Measurements from ENCODE around the gene ADSS2. TPM values are rescaled to one million over a fixed set of nuclear protein-coding genes. Genes with fewer than 3 reads are reported as not detected.

Gene ADSS2
- polyA plus RNA-seq, 1 experiment: 16.1 TPM

DNA sequence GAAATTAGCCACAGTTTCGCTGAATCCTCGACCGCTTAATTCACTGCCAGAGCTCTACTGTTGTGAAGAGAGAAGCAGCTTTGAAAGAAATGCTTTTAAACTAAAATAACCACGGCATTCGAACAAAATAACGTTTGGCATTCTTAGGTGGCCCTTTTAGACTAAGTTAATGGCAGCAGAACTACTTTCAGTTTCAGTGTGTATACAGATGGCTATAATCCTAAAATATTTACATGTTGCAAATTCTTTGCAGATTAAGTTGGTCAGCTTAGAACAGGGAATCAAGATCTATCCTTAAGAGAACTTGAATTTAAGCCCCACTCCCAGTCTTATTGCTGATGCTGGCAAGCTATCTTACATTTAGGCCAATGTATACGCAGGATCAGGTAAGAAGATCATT, 62.7 kb downstream of the ADSS2 start:
- Histone ChIP-seq H3K27me3 (ENCODE audit: control insufficient read depth, insufficient read depth, low read length) (no peaks in the 10 kb centered on the region), H3K36me3 (ENCODE audit: control insufficient read depth, insufficient read depth, low read length) (no peaks in the 10 kb centered on the region), H3K4me3 (ENCODE audit: low read depth, low read length) (no peak overlapping the region)
- DNase-seq (ENCODE audit: low read depth): no peak
- CTCF ChIA-PET: interaction anchor here (0.7 to 0.9 kb wide), 2 partner anchors 9 to 569 kb away, joined by 3 read pairs; no protein-coding TSS in a partner anchor
- TF ChIP-seq, protein P1, sequence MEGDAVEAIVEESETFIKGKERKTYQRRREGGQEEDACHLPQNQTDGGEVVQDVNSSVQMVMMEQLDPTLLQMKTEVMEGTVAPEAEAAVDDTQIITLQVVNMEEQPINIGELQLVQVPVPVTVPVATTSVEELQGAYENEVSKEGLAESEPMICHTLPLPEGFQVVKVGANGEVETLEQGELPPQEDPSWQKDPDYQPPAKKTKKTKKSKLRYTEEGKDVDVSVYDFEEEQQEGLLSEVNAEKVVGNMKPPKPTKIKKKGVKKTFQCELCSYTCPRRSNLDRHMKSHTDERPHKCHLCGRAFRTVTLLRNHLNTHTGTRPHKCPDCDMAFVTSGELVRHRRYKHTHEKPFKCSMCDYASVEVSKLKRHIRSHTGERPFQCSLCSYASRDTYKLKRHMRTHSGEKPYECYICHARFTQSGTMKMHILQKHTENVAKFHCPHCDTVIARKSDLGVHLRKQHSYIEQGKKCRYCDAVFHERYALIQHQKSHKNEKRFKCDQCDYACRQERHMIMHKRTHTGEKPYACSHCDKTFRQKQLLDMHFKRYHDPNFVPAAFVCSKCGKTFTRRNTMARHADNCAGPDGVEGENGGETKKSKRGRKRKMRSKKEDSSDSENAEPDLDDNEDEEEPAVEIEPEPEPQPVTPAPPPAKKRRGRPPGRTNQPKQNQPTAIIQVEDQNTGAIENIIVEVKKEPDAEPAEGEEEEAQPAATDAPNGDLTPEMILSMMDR (IDR thresholded peaks at IDR 0.05; ENCODE audit: insufficient read depth, low read depth, low read length): no peak
- POLR2A ChIA-PET: no interaction called here

DNA sequence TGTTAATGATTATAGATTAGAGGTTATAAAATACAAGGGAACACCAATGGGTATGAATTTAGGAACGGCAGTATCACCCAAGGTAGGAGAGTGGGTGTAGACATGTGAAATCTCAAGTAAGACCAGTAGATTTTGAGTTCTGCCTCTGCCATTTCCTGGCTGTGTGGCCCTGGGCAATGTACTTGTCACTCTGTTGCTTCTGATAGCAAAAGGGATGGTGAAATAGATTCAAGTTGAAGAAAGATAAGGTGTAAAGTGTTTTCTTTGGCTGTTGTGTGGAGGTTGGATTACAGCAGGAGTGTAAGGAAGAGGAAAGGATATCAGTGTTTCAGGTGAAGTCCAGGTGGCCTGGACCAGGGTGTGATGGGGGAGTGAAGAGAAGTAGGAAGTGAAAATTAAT, 64.3 kb downstream of the ADSS2 start:
- no peaks in the 10 kb centered on the region for H3K36me3 ChIP-seq (ENCODE audit: control insufficient read depth, insufficient read depth, low read length)
- DNase-seq (ENCODE audit: low read depth): no peak
- ChIA-PET CTCF (no interaction called here), POLR2A (no interaction called here)
- TF ChIP-seq, protein P1 (IDR thresholded peaks at IDR 0.05; ENCODE audit: insufficient read depth, low read depth, low read length): no peak
- H3K4me3 ChIP-seq (ENCODE audit: low read depth, low read length): no peak overlapping the region
- no peaks in the 10 kb centered on the region for H3K27me3 ChIP-seq (ENCODE audit: control insufficient read depth, insufficient read depth, low read length)

DNA sequence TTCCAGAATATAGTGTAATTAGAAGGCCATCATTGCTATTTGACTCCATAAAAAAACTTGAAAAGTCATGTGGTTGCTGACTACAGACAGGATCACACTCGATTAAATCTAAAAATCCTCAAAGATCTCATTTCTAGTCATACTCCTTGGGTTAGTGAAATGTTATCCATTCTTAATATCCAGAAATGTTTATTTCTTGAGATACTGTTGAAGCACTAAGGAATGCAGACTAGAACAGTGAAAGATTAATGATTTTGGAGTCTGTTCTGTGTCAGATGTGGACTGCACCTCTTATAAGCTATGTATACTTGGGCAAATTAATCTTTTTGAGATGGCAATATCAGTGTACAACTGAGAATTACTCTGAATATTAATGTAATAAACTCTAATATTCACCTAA, 65.1 kb downstream of the ADSS2 start:
- POLR2A ChIA-PET: no interaction called here
- Histone ChIP-seq H3K27me3 (ENCODE audit: control insufficient read depth, insufficient read depth, low read length) (no peaks in the 10 kb centered on the region), H3K4me3 (ENCODE audit: low read depth, low read length) (no peak overlapping the region), H3K36me3 (ENCODE audit: control insufficient read depth, insufficient read depth, low read length) (no peaks in the 10 kb centered on the region)
- CTCF ChIA-PET: no interaction called here
- TF ChIP-seq, protein P1 (IDR thresholded peaks at IDR 0.05; ENCODE audit: insufficient read depth, low read depth, low read length): no peak
- DNase-seq (ENCODE audit: low read depth): no peak

DNA sequence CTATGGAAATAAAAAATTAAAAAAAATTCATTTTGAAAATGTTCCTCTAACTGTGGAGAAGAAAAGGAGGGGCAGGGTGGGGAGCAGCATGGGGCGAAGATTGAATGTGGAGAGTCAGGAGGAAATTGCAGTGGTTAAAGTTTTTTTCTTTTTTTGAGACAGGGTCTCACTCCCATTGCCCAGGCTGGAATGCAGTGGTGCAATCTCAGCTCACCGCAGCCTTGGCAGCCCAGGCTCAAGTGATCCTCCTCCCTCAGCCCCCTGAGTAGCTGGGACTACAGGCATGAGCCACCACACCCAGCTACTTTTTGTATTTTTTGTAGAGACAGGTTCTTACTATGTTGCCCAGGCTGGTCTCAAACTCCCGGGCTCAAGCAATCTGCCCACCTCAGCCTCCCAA, 67.6 kb downstream of the ADSS2 start:
- ChIA-PET CTCF (interaction anchor here (0.6 kb wide), 1 partner anchor 813 kb away, joined by 3 read pairs; no protein-coding TSS in a partner anchor), POLR2A (no interaction called here)
- DNase-seq (ENCODE audit: low read depth): no peak
- H3K4me3 ChIP-seq (ENCODE audit: low read depth, low read length): no peak overlapping the region
- TF ChIP-seq, protein P1 (IDR thresholded peaks at IDR 0.05; ENCODE audit: insufficient read depth, low read depth, low read length): no peak
- H3K36me3 ChIP-seq (ENCODE audit: control insufficient read depth, insufficient read depth, low read length): no peaks in the 10 kb centered on the region
- no peaks in the 10 kb centered on the region for H3K27me3 ChIP-seq (ENCODE audit: control insufficient read depth, insufficient read depth, low read length)

DNA sequence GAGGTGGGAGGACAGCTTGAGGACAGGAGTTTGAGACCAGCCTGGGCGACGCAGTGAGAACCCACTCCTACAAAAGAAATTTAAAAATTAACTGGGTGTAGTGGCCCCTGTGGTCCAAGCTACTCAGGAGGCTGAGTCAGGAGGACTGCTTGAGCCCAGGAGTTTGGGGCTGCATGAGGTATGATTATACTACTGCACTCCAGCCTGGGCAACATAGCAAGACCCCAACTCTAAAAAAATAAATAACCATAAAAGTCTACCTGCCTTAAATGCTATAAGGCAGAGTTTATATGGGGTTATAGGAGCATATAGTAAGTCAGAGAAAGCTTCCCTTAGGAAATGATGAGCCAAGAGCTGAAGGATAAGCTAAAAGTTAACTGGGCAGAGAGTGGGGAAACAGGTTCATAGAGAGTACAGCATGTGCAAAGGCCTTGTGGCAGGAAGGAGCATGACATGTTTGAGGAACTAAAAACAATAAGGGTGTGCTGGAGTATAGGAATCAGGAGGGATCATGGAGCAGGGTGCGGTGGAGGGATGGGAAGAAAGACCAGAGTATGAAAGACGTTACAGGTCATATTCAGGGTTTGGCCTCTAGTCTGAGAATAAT, 68.3 kb downstream of the ADSS2 start:
- H3K36me3 ChIP-seq (ENCODE audit: control insufficient read depth, insufficient read depth, low read length): no peaks in the 10 kb centered on the region
- DNase-seq (ENCODE audit: low read depth): no peak
- CTCF ChIA-PET: interaction anchor here (0.6 kb wide), 2 partner anchors 51 to 813 kb away, joined by 3 read pairs; no protein-coding TSS in a partner anchor
- H3K4me3 ChIP-seq (ENCODE audit: low read depth, low read length): no peak overlapping the region
- POLR2A ChIA-PET: no interaction called here
- TF ChIP-seq, protein P1 (IDR thresholded peaks at IDR 0.05; ENCODE audit: insufficient read depth, low read depth, low read length): no peak
- H3K27me3 ChIP-seq (ENCODE audit: control insufficient read depth, insufficient read depth, low read length): no peaks in the 10 kb centered on the region
